ENCODE results near the gene HIF3A. TPM values are rescaled to one million over a fixed set of nuclear protein-coding genes. Genes with fewer than 3 reads are reported as not detected.

Gene HIF3A
- total and polyA plus RNA-seq, 8 donors, result 17.6 to 235 (median 102) TPM

DNA sequence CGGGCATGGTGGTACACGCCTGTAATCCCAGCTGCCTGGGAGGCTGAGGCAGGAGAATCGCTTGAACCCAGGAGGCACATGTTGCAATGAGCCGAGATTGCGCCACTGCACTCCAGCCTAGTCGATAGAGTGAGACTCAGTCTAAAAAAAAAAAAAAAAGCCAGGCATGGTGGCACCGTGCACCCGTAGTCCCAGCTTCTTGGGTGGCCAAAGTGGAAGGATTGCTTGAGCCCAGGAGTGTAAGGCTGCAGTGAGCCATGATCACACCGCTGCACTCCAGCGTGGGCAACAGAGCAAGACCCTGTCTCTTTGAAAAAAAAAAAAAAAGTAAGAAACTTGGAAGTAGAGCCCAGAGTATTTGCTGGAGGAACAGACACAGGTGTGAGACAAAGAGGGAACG is 88.8 kb downstream of the HIF3A start:
- H3K27ac ChIP-seq, result no peak overlapping the region
- no peak for DNase-seq
- no peaks in the 10 kb centered on the region for H3K9me3 ChIP-seq
- peaks cover 71 to 100% (median 98%) of the 10 kb centered on the region in 4 donors for H3K36me3 ChIP-seq
- WGBS, 5 donors, result 83 to 94% (median 88%) methylated on average over 11 of the region's 11 CpGs
- no peaks in the 10 kb centered on the region for H3K27me3 ChIP-seq
- H3K4me1 ChIP-seq, result no peaks in the 10 kb centered on the region
- H3K4me3 ChIP-seq, result no peak overlapping the region
- intact Hi-C loops (cut with DNase I; ENCODE audit: low total_unique reads), result no loop called here
- TF ChIP-seq, protein P1, sequence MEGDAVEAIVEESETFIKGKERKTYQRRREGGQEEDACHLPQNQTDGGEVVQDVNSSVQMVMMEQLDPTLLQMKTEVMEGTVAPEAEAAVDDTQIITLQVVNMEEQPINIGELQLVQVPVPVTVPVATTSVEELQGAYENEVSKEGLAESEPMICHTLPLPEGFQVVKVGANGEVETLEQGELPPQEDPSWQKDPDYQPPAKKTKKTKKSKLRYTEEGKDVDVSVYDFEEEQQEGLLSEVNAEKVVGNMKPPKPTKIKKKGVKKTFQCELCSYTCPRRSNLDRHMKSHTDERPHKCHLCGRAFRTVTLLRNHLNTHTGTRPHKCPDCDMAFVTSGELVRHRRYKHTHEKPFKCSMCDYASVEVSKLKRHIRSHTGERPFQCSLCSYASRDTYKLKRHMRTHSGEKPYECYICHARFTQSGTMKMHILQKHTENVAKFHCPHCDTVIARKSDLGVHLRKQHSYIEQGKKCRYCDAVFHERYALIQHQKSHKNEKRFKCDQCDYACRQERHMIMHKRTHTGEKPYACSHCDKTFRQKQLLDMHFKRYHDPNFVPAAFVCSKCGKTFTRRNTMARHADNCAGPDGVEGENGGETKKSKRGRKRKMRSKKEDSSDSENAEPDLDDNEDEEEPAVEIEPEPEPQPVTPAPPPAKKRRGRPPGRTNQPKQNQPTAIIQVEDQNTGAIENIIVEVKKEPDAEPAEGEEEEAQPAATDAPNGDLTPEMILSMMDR (IDR thresholded peaks at IDR 0.05), result no peak
- TF ChIP-seq EP300 (IDR thresholded peaks at IDR 0.05) (no peak), POLR2AphosphoS5 (IDR thresholded peaks at IDR 0.05) (no peak), POLR2A (IDR thresholded peaks at IDR 0.05) (no peak)

DNA sequence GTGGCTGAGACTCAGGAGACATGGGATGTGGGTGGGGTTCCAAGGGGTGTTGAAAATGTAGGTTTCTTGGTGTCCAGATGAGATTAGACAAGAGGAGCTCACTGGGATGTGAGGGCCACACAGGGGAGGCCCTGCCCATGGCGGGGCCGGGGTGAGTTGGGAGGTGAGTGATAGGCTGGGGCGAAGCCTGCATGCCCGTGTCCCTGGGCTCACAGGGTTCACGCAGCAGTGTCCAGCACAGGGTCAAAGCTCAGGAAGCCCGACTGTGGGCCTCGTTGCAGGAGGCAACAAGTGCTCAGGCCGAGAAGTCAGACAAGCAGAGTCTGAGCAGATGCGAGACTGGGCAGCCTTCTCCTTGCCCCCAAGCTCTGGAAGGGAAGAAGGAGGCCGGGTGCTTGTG is 89.3 kb downstream of the HIF3A start:
- H3K4me3 ChIP-seq, result no peak overlapping the region
- TF ChIP-seq, protein P1 (IDR thresholded peaks at IDR 0.05), result no peak
- TF ChIP-seq POLR2AphosphoS5 (IDR thresholded peaks at IDR 0.05), result no peak
- no peak for TF ChIP-seq EP300 (IDR thresholded peaks at IDR 0.05)
- no peak for TF ChIP-seq POLR2A (IDR thresholded peaks at IDR 0.05)
- H3K27me3 ChIP-seq, result no peaks in the 10 kb centered on the region
- DNase-seq, result no peak
- intact Hi-C loops (cut with DNase I; ENCODE audit: low total_unique reads), result no loop called here
- H3K9me3 ChIP-seq, result no peaks in the 10 kb centered on the region
- H3K4me1 ChIP-seq, result no peaks in the 10 kb centered on the region
- H3K27ac ChIP-seq, result no peak overlapping the region
- peaks cover 75 to 100% (median 99%) of the 10 kb centered on the region in 4 donors for H3K36me3 ChIP-seq
- 90 to 96% (median 93%) methylated on average over 10 of the region's 10 CpGs for WGBS, 5 donors

DNA sequence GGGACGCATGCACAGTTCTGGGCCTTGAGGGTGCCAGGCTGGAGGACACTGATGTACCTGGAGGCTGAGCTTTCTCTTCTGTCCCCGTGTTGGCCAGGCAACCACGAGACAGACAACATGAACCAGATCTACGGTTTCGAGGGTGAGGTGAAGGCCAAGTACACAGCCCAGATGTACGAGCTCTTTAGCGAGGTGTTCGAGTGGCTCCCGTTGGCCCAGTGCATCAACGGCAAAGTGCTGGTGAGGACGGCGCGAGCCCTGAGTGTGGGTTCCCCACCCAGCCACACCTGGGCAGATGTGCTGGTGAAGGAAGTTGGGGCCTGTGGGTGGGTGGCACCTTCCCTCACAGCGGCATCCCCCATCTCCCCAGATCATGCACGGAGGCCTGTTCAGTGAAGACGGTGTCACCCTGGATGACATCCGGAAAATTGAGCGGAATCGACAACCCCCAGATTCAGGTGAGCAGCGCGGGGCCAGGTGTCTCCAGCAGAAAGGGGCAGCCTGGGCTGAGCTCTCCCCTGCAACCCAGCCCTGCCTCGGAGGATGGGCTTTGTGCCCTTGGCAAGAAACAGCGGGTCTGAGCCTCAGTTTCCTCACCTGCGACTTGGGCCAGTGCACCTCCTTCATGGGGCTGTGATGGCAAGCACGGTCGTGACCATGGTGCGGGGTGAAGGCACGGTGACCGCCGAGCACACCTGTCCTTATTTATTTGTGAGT is 90.3 kb downstream of the HIF3A start:
- WGBS, 5 donors, result 91 to 97% (median 96%) methylated on average over 27 to 30 of the region's 30 CpGs
- no peak for TF ChIP-seq POLR2A (IDR thresholded peaks at IDR 0.05)
- TF ChIP-seq EP300 (IDR thresholded peaks at IDR 0.05), result no peak
- TF ChIP-seq, protein P1 (IDR thresholded peaks at IDR 0.05), result no peak
- no peak for TF ChIP-seq POLR2AphosphoS5 (IDR thresholded peaks at IDR 0.05)
- no peak overlapping the region for H3K27ac ChIP-seq
- no peak overlapping the region for H3K4me3 ChIP-seq
- no peaks in the 10 kb centered on the region for H3K27me3 ChIP-seq
- H3K36me3 ChIP-seq, result peaks cover 77 to 100% (median 99%) of the 10 kb centered on the region in 4 donors
- no peak for DNase-seq
- H3K4me1 ChIP-seq, result peaks cover 1 to 7% (median 4%) of the 10 kb centered on the region in 4 donors
- H3K9me3 ChIP-seq, result no peaks in the 10 kb centered on the region
- intact Hi-C loops (cut with DNase I; ENCODE audit: low total_unique reads), result no loop called here

DNA sequence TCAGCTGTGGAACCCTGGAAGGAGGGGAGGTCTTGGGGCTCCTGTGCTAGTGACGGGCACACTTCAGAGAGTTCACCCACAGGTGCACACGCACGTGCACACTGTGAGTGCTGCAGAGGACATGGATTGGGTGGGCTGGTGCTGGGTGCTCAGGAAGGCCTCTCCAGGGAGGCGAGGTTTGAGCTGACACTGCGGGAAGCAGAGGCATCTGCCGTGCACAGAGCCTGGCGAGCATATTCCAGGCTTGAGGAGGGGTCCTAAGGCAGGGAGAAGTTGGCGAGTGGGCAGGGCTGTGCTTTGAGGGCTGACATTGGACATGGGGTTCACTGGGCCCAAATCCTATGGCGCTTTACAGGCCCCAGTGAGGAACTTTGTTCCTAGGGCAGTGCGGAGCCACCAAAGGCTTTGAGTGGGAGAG is 90.9 kb downstream of the HIF3A start:
- intact Hi-C loops (cut with DNase I; ENCODE audit: low total_unique reads), result no loop called here
- Histone ChIP-seq H3K27ac (no peak overlapping the region), H3K9me3 (no peaks in the 10 kb centered on the region), H3K4me3 (no peak overlapping the region), H3K4me1 (peaks cover 7 to 12% (median 9%) of the 10 kb centered on the region in 4 donors), H3K27me3 (no peaks in the 10 kb centered on the region), H3K36me3 (peaks cover 73 to 100% (median 97%) of the 10 kb centered on the region in 4 donors)
- no peak for DNase-seq
- 92 to 98% (median 96%) methylated on average over 8 to 10 of the region's 10 CpGs for WGBS, 5 donors
- TF ChIP-seq POLR2AphosphoS5 (IDR thresholded peaks at IDR 0.05) (no peak), EP300 (IDR thresholded peaks at IDR 0.05) (no peak), POLR2A (IDR thresholded peaks at IDR 0.05) (no peak)
- TF ChIP-seq, protein P1 (IDR thresholded peaks at IDR 0.05), result no peak

Measured in stomach (tissue), 9 donors.